GM18870 (cell line): Measurements from ENCODE around the gene CELSR2.

Source experiments
- ATAC-seq: cut with Tn5 transposase; IDR thresholded peaks from one replicate; pipeline ENCODE4 v1.9.1; 2021; ENCODE audit warnings: moderate library complexity; ENCODE audit not compliant: unreplicated experiment

CELSR2 gene

GRCh38 chr1:109225711-109226445, 23.5 kb upstream of the CELSR2 start:
- no peak for ATAC-seq

GRCh38 chr1:109228167-109228566, 21.2 kb upstream of the CELSR2 start:
- ATAC-seq, result no peak

GRCh38 chr1:109229531-109230127, 19.7 kb upstream of the CELSR2 start:
- ATAC-seq, result no peak

GRCh38 chr1:109231066-109231465, 18.3 kb upstream of the CELSR2 start:
- no peak for ATAC-seq

- no peak for ATAC-seq
These were observed 14.2 kb upstream of the CELSR2 start for GRCh38 chr1:109235137-109235536.

GRCh38 chr1:109237512-109237911, 11.8 kb upstream of the CELSR2 start:
- ATAC-seq, result no peak

- ATAC-seq, result no peak
These were observed 11.0 kb upstream of the CELSR2 start for GRCh38 chr1:109238382-109238781.

GRCh38 chr1:109239047-109239408, 10.3 kb upstream of the CELSR2 start:
- ATAC-seq, result no peak

GRCh38 chr1:109239409-109240068, 9.8 kb upstream of the CELSR2 start:
- ATAC-seq, result no peak

- no peak for ATAC-seq
These were observed 8.9 kb upstream of the CELSR2 start for GRCh38 chr1:109240158-109241152.

GRCh38 chr1:109241344-109241743, 8.0 kb upstream of the CELSR2 start:
- ATAC-seq, result no peak

GRCh38 chr1:109241841-109242345, 7.4 kb upstream of the CELSR2 start:
- ATAC-seq, result no peak

GRCh38 chr1:109242387-109242786, 7.0 kb upstream of the CELSR2 start:
- ATAC-seq, result no peak

- ATAC-seq, result no peak
These were observed 6.1 kb upstream of the CELSR2 start for GRCh38 chr1:109243221-109243620.

GRCh38 chr1:109243860-109244552, 5.3 kb upstream of the CELSR2 start:
- ATAC-seq, result no peak

- ATAC-seq, result no peak
These were observed 3.2 kb upstream of the CELSR2 start for GRCh38 chr1:109246141-109246551.

GRCh38 chr1:109247401-109248365, 1.7 kb upstream of the CELSR2 start:
- no peak for ATAC-seq

GRCh38 chr1:109248444-109248796, 919 bp upstream of the CELSR2 start:
- no peak for ATAC-seq
